HUDEP-2 (cell line): ENCODE measurements around the gene FOXR2.

Source experiments
- DNase-seq, 76 experiments: peaks; one replicate each; lab custom pipeline; 2025; ENCODE audit not compliant: unreplicated experiment in 76 of 76; lab: John Stamatoyannopoulos, UW

Gene FOXR2

GRCh38 chrX:55623100-55623499, at the start of gene FOXR2:
Gene FOXR2 (plus strand): TSS chrX:55623400. CDS start chrX:55623712, 312 bp downstream.
- no peak for DNase-seq

- DNase-seq = no peak
Measured at GRCh38 chrX:55579115-55579514, 44.1 kb upstream of the FOXR2 start.

- DNase-seq = no peak
Measured at GRCh38 chrX:55582447-55582846, 40.8 kb upstream of the FOXR2 start.

- DNase-seq = no peak
Measured at GRCh38 chrX:55593296-55593695, 29.9 kb upstream of the FOXR2 start.

- no peak for DNase-seq
Measured at GRCh38 chrX:55593756-55594257, 29.4 kb upstream of the FOXR2 start.

- DNase-seq = no peak
Measured at GRCh38 chrX:55598333-55598732, 24.9 kb upstream of the FOXR2 start.

- DNase-seq = no peak
Measured at GRCh38 chrX:55619547-55619946, 3.7 kb upstream of the FOXR2 start.

- DNase-seq = no peak
Measured at GRCh38 chrX:55624403-55624802, 1.2 kb downstream of the FOXR2 start.

GRCh38 chrX:55636109-55636508, 12.9 kb downstream of the FOXR2 start:
- DNase-seq = no peak

- no peak for DNase-seq
Measured at GRCh38 chrX:55638933-55639332, 15.7 kb downstream of the FOXR2 start.

- DNase-seq = no peak
Measured at GRCh38 chrX:55640854-55641253, 17.7 kb downstream of the FOXR2 start.

GRCh38 chrX:55648434-55648833, 25.2 kb downstream of the FOXR2 start:
- DNase-seq = no peak

GRCh38 chrX:55659931-55660330, 36.7 kb downstream of the FOXR2 start:
- DNase-seq = no peak

- DNase-seq = no peak
Measured at GRCh38 chrX:55663584-55663983, 40.4 kb downstream of the FOXR2 start.

GRCh38 chrX:55668084-55668483, 44.9 kb downstream of the FOXR2 start:
- DNase-seq = no peak
